ENCODE results near the gene PTPRN2. TPM values are rescaled to one million over a fixed set of nuclear protein-coding genes. Genes with fewer than 3 reads are reported as not detected.

The PTPRN2 gene
- total and polyA plus RNA-seq, 7 donors, result 0.47 to 0.82 (median 0.51) TPM

DNA sequence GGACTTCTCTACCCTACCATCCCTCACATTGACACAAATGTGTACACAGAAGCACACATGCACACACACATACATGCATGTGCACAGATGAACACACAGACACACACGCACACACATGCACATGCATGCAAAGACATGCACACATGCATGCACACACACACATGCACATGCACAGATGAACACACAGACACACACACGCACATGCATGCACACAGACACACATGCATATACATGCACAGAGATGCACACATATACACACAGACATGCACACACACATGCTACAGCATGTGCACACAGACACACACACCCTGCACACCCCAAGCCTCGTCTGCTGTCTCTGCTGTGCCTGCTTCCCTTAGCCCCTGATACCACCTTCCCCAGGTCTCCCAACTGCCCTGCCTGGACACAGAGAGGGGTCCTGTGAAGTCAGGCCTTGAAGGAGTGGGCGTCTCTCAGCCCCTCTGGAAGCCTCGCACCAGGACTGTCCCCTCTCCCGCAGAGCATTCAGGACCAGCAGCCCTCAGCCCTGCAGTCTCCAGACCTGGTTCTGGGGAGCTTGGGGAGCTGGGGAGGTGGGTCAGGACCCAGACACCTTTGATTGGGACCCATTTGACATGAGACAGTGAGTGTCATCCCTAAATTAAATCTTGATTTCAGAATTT lies 1069.0 kb downstream of the PTPRN2 start:
- intact Hi-C loops (cut with DNase I), result no loop called here

DNA sequence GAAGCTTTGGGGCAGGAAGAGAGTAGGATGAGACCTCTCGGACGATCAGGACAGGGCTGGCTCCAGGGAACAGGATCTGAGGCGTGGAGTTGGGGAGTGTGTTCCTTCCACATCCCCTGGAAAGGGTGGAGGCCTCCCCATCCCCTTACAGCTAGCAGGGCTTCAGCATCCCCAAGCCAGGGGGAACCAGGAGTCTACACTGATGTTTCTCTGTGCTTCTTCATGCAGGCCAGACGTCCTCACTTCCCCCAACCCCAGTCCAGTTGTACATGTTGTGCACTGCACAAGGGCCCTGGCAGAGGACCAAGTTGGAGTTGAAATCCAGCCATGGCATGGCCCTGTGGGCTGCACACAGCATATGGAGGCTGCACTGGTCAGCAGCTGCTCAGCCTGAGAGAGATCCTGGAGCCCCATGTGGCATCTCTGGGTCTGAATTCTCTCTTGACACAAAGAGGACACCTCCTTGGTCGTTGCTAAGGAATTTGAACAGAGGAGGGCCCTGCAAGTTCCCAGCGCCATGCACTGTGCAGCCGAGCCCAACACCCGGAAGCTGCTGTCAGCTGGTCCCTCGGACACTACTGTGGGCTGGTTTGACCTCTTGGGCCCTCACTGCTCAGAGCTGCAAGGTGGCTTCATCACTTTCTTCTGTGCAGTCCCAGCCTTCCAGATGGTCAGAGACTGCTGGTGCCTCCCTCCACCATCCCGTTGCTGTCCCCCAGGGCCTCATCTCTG lies 1069.7 kb downstream of the PTPRN2 start:
- H3K4me1 ChIP-seq, result no peaks in the 10 kb centered on the region
- TF ChIP-seq, protein P1, sequence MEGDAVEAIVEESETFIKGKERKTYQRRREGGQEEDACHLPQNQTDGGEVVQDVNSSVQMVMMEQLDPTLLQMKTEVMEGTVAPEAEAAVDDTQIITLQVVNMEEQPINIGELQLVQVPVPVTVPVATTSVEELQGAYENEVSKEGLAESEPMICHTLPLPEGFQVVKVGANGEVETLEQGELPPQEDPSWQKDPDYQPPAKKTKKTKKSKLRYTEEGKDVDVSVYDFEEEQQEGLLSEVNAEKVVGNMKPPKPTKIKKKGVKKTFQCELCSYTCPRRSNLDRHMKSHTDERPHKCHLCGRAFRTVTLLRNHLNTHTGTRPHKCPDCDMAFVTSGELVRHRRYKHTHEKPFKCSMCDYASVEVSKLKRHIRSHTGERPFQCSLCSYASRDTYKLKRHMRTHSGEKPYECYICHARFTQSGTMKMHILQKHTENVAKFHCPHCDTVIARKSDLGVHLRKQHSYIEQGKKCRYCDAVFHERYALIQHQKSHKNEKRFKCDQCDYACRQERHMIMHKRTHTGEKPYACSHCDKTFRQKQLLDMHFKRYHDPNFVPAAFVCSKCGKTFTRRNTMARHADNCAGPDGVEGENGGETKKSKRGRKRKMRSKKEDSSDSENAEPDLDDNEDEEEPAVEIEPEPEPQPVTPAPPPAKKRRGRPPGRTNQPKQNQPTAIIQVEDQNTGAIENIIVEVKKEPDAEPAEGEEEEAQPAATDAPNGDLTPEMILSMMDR (IDR thresholded peaks at IDR 0.05), result no peak
- ATAC-seq, result no peak
- H3K36me3 ChIP-seq (ENCODE audit: insufficient read depth in 1 of 2, low read depth in 1 of 2), result no peaks in the 10 kb centered on the region
- DNase-seq, result peak in 1 of 2 donors; percentile 21
- no peak overlapping the region for H3K27ac ChIP-seq
- H3K27me3 ChIP-seq (ENCODE audit: insufficient read depth in 3 of 3, low read length in 2 of 3), result peaks cover 0 to 30% (median 6%) of the 10 kb centered on the region in 3 donors
- H3K9me3 ChIP-seq, result no peaks in the 10 kb centered on the region
- no peak overlapping the region for H3K4me3 ChIP-seq
- 53 to 62% (median 60%) methylated on average over 10 of the region's 10 CpGs for WGBS, 3 donors
- intact Hi-C loops (cut with DNase I), result no loop called here

More for the DNA sequence above, 1069.0 kb downstream of the PTPRN2 start:
- no peak overlapping the region for H3K4me3 ChIP-seq
- H3K27me3 ChIP-seq (ENCODE audit: insufficient read depth in 3 of 3, low read length in 2 of 3), result peaks cover 0 to 33% (median 7%) of the 10 kb centered on the region in 3 donors
- H3K36me3 ChIP-seq (ENCODE audit: insufficient read depth in 1 of 2, low read depth in 1 of 2), result no peaks in the 10 kb centered on the region
- ATAC-seq, result no peak
- no peaks in the 10 kb centered on the region for H3K4me1 ChIP-seq
- 81 to 90% (median 84%) methylated on average over 6 of the region's 6 CpGs for WGBS, 3 donors
- TF ChIP-seq, protein P1 (IDR thresholded peaks at IDR 0.05), result no peak
- no peaks in the 10 kb centered on the region for H3K9me3 ChIP-seq
- no peak overlapping the region for H3K27ac ChIP-seq
- DNase-seq, result no peak

DNA sequence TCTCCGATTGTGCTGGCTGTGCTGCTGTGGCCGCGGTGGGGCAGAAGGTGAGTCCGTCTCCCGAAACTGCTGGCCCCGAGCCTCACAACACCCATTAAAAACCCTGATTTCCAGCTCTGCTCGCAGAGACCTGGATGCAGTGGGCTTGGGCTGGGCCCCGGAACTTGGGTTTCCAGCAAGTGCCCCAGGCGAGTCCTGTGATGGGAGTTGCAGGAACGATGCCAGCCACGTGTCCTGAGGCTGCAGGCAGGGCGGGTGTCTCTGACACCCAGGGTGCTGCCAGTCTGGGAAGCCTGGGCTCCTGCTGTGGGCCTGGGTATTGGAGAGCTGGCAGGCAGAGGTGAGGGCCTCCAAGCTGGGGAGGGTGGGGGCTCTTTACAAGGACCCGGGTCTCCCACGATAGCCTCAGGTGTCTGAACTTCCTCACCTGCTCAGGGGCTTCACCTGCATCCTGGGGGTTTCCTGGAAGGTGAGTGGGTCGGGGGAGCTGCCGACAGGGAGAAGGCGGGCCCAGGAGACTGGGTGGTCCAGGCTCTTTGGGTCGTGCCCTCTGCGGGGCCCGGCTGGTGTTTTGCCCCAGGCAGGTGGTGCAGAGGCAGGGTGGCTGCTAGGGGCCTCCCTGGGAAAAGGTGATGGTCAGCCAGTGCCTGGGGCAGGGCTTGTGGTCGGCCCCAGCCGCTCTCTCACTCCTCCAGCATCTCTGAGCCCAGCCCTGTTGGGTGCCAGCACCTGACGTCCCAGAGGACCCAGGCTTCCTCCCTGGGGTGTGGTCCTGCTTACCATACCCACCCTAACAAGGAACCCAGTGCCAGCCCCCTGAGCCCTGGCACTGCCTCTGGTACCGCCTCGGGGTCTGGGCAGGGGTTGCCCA lies 1070.5 kb downstream of the PTPRN2 start:
- H3K36me3 ChIP-seq (ENCODE audit: insufficient read depth in 1 of 2, low read depth in 1 of 2), result no peaks in the 10 kb centered on the region
- H3K27ac ChIP-seq, result no peak overlapping the region
- DNase-seq (peak in 1 of 2 donors; percentile 26), ATAC-seq (no peak)
- 81 to 85% (median 81%) methylated on average over 24 to 25 of the region's 25 CpGs for WGBS, 3 donors
- intact Hi-C loops (cut with DNase I), result no loop called here
- peaks cover 0 to 30% (median 6%) of the 10 kb centered on the region in 3 donors for H3K27me3 ChIP-seq (ENCODE audit: insufficient read depth in 3 of 3, low read length in 2 of 3)
- TF ChIP-seq, protein P1 (IDR thresholded peaks at IDR 0.05), result no peak
- H3K4me3 ChIP-seq, result no peak overlapping the region
- H3K9me3 ChIP-seq, result no peaks in the 10 kb centered on the region
- no peaks in the 10 kb centered on the region for H3K4me1 ChIP-seq

DNA sequence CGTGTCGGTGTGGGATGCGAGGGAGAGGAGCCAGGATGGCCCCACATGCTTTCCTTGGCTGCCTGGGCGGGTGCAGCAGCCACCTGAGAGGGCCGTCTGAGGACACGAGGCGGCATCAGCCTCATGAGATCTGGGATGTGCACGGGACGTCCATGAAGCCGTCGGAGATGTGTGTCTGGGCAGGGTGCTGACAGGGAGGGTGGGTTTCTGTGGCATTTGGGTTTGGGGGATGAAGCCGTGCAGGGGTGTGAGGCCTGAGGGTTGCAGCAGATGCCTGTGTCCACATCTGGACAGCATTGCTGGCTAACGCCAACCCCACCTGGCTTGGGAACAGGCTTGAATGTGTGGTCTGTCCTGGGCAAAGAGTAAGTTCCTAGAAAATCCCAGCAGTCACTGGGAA lies 1071.3 kb downstream of the PTPRN2 start:
- intact Hi-C loops (cut with DNase I), result no loop called here
- TF ChIP-seq, protein P1 (IDR thresholded peaks at IDR 0.05), result no peak
- no peak overlapping the region for H3K4me3 ChIP-seq
- DNase-seq, result peak in 1 of 2 donors; percentile 35
- H3K4me1 ChIP-seq, result no peaks in the 10 kb centered on the region
- H3K9me3 ChIP-seq, result no peaks in the 10 kb centered on the region
- no peak overlapping the region for H3K27ac ChIP-seq
- no peaks in the 10 kb centered on the region for H3K36me3 ChIP-seq (ENCODE audit: insufficient read depth in 1 of 2, low read depth in 1 of 2)
- 62 to 74% (median 65%) methylated on average over 13 of the region's 13 CpGs for WGBS, 3 donors
- no peak for ATAC-seq
- H3K27me3 ChIP-seq (ENCODE audit: insufficient read depth in 3 of 3, low read length in 2 of 3), result peaks cover 0 to 30% (median 6%) of the 10 kb centered on the region in 3 donors

Measured in psoas muscle (tissue), 8 donors.